Stimulated activated CD4-positive, alpha-beta T cell treated with anti-CD3 and anti-CD28 coated beads, TNF-alpha, amount 100 ng/mL, for 4 hours (primary cell): ENCODE measurements around the gene FGF21.
"Not testable (repeated sequence)": the region's sequence is repeated elsewhere in the genome, so short reads cannot be mapped to it uniquely, and the experiment has no call there.

Source experiments
- DNase-seq, 3 experiments: peaks; one replicate each; pipeline ENCODE4 v3.0.0-alpha.2; 2020; ENCODE audit warnings: low read depth in 3 of 3

The FGF21 gene

DNA sequence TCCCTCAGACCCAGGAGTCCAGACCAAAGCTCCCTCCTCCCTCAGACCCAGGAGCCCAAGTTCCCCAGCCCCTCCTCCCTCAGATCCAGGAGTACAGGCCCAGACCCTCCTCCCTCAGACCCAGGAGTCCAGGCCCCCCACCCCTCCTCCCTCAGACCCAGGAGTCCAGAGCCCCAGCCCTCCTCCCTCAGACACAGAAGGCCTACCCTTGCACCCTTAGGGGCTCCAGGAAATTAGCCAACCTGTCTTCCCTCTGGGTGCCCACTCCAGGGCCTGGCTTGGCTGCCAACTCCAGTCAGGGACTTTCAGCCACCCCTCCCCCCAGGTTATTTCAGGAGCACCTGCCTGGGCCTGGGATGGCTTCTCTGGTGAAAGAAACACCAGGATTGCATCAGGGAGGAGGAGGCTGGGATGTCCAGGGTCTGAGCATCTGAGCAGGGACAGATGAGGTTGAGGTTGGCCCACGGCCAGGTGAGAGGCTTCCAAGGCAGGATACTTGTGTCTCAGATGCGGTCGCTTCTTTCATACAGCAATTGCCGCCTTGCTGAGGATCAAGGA is at the start of gene FGF21:
TSS of gene FGF21 (plus strand) at position 441 of the 558 bp plus-strand sequence. CDS start 713 bp downstream, outside the sequence.
- DNase-seq: no peak

GRCh38 chr19:48708471-48708870 is 46.9 kb upstream of the FGF21 start:
- no peak for DNase-seq

DNA sequence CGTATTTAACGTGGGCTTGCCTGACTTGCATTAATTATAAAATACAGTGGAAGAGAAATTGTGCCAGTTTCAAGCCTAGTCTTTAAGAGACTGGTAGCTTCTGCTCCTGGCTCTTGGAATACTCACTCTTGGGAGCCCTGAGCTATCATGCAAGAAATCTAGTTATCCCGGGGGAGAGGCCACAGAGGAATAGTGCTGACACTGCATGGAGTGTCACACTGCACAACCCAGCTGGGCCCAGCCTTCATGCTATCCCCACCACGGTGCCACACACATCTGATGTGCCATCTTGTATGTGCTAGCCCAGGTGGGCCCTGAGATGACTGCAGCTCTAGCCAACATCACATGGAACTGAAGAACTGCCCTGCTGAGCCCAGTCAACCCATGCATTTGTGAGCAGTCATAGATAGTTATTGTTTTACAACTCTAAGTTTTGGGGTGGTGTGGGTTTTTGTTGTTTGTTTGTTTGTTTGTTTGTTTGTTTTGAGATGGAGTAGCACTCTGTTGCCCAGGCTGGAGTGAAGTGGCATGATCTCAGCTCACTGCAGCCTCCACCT is 44.1 kb upstream of the FGF21 start:
- DNase-seq: no peak

GRCh38 chr19:48713041-48713863 is 42.1 kb upstream of the FGF21 start:
- no peak for DNase-seq

GRCh38 chr19:48713864-48714755 is 41.2 kb upstream of the FGF21 start:
- DNase-seq: peak; percentile 89 to 97 (median 95)

DNA sequence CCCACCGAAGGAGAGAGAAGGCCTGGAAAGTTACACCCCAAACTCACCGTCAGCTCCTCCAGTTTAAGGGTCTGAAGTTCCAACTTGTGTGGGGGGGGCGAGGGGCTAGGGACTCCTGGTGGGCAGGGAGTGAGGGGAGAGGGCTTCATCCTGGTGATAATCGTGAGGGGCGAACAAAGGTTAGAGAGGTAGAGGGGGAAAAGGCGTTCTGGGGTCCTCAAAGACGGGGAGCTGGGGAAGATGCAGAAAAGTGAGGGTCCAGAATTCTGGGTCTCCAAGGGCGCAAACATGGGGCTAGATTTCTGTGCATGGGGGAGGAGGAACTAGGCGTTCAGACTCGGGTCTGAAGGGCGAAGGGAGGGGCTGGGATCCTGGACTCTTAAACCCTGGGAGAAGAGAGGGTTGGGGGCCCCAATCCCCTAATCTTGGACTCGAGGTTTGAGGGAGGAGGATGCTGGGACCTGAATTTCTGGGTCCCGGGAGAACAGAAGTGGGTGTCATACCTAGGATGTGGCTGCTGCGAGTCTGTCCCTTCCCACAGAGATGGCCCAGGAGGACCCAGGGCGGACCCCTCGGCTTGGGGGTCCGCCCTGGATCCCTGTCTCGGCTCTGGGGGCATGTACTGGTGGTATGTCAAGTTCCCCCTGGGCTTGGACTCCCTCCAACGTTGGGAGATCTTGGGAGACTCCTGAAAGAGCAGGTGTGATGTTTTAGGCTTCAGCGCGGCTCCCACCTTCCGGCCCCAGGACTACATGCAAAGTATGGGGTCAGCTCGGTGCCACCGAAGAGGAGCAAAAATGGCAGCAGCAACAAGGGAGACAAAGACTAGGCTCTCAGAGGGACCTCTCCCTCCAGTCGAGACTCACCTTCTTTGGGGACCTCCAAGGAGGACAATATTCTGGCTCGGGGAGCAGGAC is 40.3 kb upstream of the FGF21 start:
- no peak for DNase-seq

DNA sequence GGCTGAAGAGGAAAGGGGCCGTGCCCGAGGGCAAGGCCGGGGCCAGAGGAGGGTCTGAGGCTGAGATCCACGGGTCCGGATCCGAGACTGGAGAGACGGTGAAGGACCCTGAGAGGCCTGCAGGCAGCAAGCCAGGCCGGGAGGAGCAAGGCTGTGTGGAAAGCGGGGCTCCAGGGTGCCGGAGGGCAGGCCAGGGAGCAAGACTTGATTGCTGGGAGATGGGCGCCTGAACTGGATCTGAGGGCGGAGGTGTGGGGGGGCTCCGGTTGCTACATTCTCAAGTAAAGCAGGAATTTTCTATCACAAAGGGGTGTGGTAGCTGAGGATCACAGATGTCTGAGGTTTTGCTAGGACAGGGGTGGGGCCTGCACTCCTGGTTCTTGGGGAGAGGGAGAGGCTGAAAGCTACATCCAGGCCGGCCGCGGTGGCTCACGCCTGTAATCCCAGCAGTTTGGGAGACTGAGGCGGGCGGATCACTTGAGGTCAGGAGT is 39.6 kb upstream of the FGF21 start:
- no peak for DNase-seq

DNA sequence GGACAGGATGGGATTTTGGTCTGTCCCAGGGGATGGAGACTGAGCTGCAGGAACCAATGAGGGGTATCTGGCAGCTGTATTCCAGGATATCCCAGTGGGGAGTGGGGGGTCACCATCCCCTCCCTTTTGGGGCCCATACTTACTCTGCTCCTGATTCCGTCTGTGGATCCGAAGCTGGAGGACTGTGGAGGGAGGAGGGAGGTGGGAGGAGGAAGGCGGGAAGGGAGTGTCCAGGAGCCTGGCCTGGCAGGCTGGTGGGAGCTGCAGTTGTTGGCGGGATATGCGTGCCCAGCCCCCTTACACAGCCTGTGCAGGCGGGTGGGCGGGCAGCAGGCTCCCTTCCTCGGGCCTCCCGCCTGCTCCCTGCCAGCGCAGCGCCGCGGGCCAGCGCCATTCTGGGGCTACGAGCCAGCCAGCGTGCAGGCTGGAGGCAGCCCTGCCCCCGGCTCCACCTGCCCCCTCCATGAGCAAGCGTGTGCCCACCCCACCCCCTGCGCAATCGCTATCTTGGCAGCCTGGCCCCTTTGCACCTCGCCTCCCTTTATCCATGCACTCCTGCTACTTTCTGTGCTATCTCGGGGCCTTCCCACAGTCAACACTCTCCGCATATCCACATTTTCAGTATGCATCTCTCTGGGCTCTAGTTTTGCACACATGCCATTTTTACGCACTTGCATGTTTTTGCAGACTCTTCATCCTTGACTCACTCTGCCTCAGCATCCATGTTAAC is 38.6 kb upstream of the FGF21 start:
- DNase-seq: no peak

DNA sequence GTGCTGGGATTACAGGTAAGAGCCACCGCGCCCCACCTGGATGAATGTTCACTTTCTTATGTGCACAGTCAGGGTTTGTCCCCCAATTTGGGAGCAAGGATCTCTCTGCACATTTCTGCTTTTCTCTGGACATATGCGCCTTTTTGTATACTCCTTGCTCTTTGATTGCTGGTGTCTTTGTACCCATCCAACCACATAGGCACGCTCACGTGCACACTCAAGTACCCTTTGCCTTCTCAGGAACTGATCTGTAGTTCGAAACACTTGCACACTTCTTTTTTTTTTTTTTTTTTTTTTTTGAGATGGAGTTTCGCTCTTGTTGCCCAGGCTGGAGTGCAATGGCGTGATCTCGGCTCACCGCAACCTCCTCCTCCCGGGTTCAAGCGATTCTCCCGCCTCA is 37.2 kb upstream of the FGF21 start:
- not testable (repeated sequence) for DNase-seq

DNA sequence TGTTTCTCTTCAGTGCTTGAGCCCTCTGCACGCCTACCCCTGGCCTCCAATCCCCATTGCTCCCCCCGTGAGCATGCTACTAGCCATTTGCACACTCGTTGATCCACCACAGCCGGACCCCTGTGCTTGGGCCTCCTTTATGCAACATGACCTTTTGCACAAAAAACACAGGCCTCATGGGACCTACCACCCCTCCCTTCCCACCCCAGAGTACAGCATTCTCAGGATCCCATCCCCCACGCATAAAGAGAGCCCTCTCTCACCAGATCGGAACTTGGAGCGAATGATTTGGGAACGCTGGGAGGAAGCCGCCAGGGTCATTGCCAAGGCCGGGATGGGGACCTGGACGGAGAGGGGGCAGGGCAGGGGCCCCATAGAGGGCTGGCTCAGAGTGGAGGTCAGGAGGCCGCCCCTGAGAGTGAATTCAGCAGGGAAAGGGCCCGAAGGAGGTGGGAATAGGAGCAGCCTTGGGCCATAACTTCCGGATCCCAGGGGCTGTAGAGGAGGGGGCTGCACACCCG is 36.6 kb upstream of the FGF21 start:
- no peak for DNase-seq

- DNase-seq: no peak
These were observed 35.8 kb upstream of the FGF21 start, which contains the start of gene MAMSTR for GRCh38 chr19:48719263-48720171. Gene MAMSTR, minus strand, starts transcription at chr19:48719725. Its CDS starts 694 bp downstream, at chr19:48719031.

DNA sequence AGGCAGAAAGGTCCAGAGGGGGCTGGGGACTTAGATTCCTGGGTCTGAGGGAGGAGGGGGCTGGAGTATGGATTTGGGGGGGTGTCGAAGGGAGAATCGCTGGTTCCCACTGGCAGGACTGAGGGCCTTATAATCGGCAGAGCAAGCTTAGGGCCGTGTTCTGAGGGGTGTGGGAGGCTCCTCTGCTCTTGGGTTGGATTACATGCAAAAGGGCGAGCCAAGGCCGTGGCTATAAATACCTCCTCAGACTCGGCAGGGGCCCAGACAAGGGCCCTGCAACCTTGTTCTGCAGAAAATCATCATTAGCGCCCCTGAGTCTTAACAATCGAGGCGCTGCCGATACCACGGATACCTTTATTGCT is 35.1 kb upstream of the FGF21 start:
- DNase-seq: no peak

- peak; percentile 74 to 80 (median 76) for DNase-seq
These were observed 34.6 kb upstream of the FGF21 start for GRCh38 chr19:48720613-48721296.

GRCh38 chr19:48722196-48722708 is 33.1 kb upstream of the FGF21 start:
- no peak for DNase-seq

DNA sequence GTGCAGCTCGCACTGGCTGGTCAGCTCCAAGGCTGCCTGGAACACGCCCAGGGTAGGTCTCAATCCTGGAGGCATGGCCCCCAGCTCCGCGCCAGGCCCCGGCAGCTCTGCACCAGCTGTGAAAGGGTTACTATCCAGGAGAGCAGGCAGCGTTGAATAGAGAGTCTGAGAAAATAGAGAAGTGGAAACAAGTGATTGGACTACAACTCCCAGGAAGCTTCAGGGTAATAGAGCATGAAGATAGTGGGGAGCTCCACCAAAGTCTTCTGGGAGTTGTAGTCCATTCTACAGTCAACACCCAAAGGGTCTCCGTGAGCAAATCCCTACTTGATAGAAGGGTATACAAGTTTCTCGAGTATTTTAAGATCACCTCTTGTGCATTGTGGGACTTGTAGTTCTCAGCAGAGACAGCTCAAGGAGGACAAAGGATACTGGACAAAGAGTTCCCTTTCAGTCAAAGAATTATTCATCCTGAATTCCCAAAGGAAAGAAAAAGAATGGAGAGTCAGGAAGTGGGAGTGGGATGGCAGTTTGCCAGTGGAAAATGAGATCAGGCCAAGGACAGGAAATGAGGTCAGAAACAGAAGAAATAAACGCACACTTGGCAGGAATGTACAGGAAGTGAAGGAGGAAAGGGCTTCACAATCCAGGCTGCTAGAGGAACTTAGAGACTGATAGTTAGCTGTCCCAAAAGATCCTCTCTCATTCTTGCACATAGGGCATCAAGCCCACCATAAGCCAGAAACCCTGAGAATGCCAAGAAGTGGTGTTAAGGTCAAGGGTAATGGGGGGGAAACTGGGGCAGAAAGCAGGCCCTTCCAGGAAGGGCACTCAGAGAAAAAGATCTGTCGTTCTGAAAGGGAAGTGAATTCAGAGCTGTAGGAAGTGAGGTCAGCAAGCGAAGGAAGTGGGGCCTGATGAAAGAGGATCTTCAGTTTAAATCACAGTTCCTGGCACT is 30.2 kb upstream of the FGF21 start:
- no peak for DNase-seq

DNA sequence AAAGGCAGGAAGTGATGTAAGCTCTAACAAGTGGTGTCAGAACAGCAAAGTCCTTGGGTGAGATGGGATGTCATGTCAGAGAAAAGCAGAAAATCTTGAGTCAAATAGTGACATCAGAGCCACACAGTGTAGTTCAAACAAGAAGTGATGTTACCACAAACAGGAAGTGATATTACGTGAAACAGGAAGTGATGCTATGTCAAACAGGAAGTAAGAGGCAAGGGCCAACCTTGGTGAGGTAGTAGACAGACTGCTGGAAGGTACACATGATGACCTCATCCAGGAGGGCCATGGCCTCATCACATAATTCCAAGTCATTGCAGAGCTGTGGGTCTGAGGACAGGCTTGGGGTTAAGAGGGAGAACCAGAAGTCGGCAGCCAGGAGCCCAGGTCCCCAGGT is 28.8 kb upstream of the FGF21 start:
- no peak for DNase-seq
